GM19468 (cell line): ENCODE measurements around the gene TLCD3A.

Source experiments
- ATAC-seq: cut with Tn5 transposase; IDR thresholded peaks from one replicate; pipeline ENCODE4 v1.9.1; 2021; ENCODE audit warnings: mild to moderate bottlenecking, moderate library complexity, moderate number of reproducible peaks; ENCODE audit not compliant: unreplicated experiment; ENCODE audit errors: extremely low read depth

Gene TLCD3A

GRCh38 chr17:705011-705410 is 27.4 kb upstream of the TLCD3A start:
- ATAC-seq = no peak

- ATAC-seq = no peak
Measured at GRCh38 chr17:705863-706262, 26.5 kb upstream of the TLCD3A start.

GRCh38 chr17:708132-708531 is 24.3 kb upstream of the TLCD3A start:
- no peak for ATAC-seq

GRCh38 chr17:718075-718474 is 14.3 kb upstream of the TLCD3A start:
- ATAC-seq = no peak

- ATAC-seq = no peak
Measured at GRCh38 chr17:720706-721539, 11.5 kb upstream of the TLCD3A start.

GRCh38 chr17:721540-721937 is 10.9 kb upstream of the TLCD3A start:
- ATAC-seq = no peak

GRCh38 chr17:725084-725483 is 7.3 kb upstream of the TLCD3A start:
- ATAC-seq = no peak

- ATAC-seq = no peak
Measured at GRCh38 chr17:725746-726145, 6.7 kb upstream of the TLCD3A start.

- ATAC-seq = no peak
Measured at GRCh38 chr17:726271-726919, 6.0 kb upstream of the TLCD3A start.

GRCh38 chr17:728911-729310 is 3.5 kb upstream of the TLCD3A start:
- ATAC-seq = no peak

- no peak for ATAC-seq
Measured at GRCh38 chr17:731644-732066, 741 bp upstream of the TLCD3A start.

- no peak for ATAC-seq
Measured at GRCh38 chr17:732902-733720, 715 bp downstream of the TLCD3A start.

GRCh38 chr17:733743-734142 is 1.3 kb downstream of the TLCD3A start:
- ATAC-seq = no peak

- no peak for ATAC-seq
Measured at GRCh38 chr17:737561-738113, 5.2 kb downstream of the TLCD3A start.

- ATAC-seq = peak; percentile 24
Measured at GRCh38 chr17:740240-741017, 8.0 kb downstream of the TLCD3A start.

- no peak for ATAC-seq
Measured at GRCh38 chr17:742147-742793, 9.9 kb downstream of the TLCD3A start.

- no peak for ATAC-seq
Measured at GRCh38 chr17:743139-743538, 10.7 kb downstream of the TLCD3A start.

GRCh38 chr17:744937-745336 is 12.5 kb downstream of the TLCD3A start:
- ATAC-seq = no peak

GRCh38 chr17:745406-745805 is 13.0 kb downstream of the TLCD3A start:
- ATAC-seq = no peak
